HK-2 (cell line): Measurements from ENCODE around the gene KLHL29.

ENCODE experiments used
- DNase-seq: peaks from one replicate; pipeline ENCODE4 v3.0.0-alpha.2; 2018; ENCODE audit not compliant: unreplicated experiment

The KLHL29 gene

GRCh38 chr2:23571085-23571484 lies 186.1 kb downstream of the KLHL29 start:
- no peak for DNase-seq

GRCh38 chr2:23571527-23572282 lies 186.7 kb downstream of the KLHL29 start:
- DNase-seq: no peak

GRCh38 chr2:23574919-23575654 lies 190.1 kb downstream of the KLHL29 start:
- no peak for DNase-seq

- DNase-seq: no peak
Measured at GRCh38 chr2:23578964-23579671, 194.1 kb downstream of the KLHL29 start.

- no peak for DNase-seq
Measured at GRCh38 chr2:23579674-23580073, 194.7 kb downstream of the KLHL29 start.

- no peak for DNase-seq
Measured at GRCh38 chr2:23583467-23583866, 198.5 kb downstream of the KLHL29 start.

GRCh38 chr2:23584054-23584745 lies 199.2 kb downstream of the KLHL29 start:
- DNase-seq: no peak

- no peak for DNase-seq
Measured at GRCh38 chr2:23585273-23586170, 200.5 kb downstream of the KLHL29 start.

- no peak for DNase-seq
Measured at GRCh38 chr2:23586741-23587306, 201.8 kb downstream of the KLHL29 start.

- no peak for DNase-seq
Measured at GRCh38 chr2:23587341-23587880, 202.4 kb downstream of the KLHL29 start.

- DNase-seq: no peak
Measured at GRCh38 chr2:23588106-23588505, 203.1 kb downstream of the KLHL29 start.

GRCh38 chr2:23588508-23589201 lies 203.7 kb downstream of the KLHL29 start:
- no peak for DNase-seq

- no peak for DNase-seq
Measured at GRCh38 chr2:23589220-23589647, 204.3 kb downstream of the KLHL29 start.

- no peak for DNase-seq
Measured at GRCh38 chr2:23589739-23590138, 204.8 kb downstream of the KLHL29 start.

GRCh38 chr2:23590241-23590869 lies 205.4 kb downstream of the KLHL29 start:
- no peak for DNase-seq

GRCh38 chr2:23591111-23591510 lies 206.1 kb downstream of the KLHL29 start:
- no peak for DNase-seq

- DNase-seq: no peak
Measured at GRCh38 chr2:23592061-23592685, 207.2 kb downstream of the KLHL29 start.

GRCh38 chr2:23592898-23593751 lies 208.1 kb downstream of the KLHL29 start:
- no peak for DNase-seq
